HL-60 (cell line): ENCODE measurements around the gene CARMIL1.

ENCODE experiments used
- CTCF ChIP-seq: IDR thresholded peaks from one replicate; pipeline ENCODE4 v1.5.1; 2011; ENCODE audit warnings: low read length, control low read depth, inconsistent platforms; ENCODE audit not compliant: insufficient read depth
- GABPA ChIP-seq: IDR thresholded peaks from 2 replicates; pipeline ENCODE4 v1.6.1; 2012; ENCODE audit warnings: low read depth
- POLR2AphosphoS5 ChIP-seq: IDR thresholded peaks from 2 replicates; pipeline ENCODE4 v1.6.1; 2012; ENCODE audit warnings: low read depth
- REST ChIP-seq: IDR thresholded peaks from 2 replicates; pipeline ENCODE4 v1.6.1; 2012; ENCODE audit warnings: low read depth; ENCODE audit not compliant: insufficient replicate concordance
- SPI1 ChIP-seq: IDR thresholded peaks from 2 replicates; pipeline ENCODE4 v1.6.1; 2012; ENCODE audit warnings: low read depth, mild to moderate bottlenecking, borderline replicate concordance

- TF ChIP-seq CTCF (no peak), POLR2AphosphoS5 (no peak), SPI1 (no peak), REST (no peak), GABPA (no peak)
These were observed 350.0 kb downstream of the CARMIL1 start for GRCh38 chr6:25629198-25629576.
